SJCRH30 (cell line): ENCODE measurements around the gene PALLD. TPM values are rescaled to one million over a fixed set of nuclear protein-coding genes. Genes with fewer than 3 reads are reported as not detected.

ENCODE experiments used
- DNase-seq, 2 experiments: peaks; one replicate each; pipeline ENCODE4 v3.0.0-alpha.2; 2015 to 2020
- H3K27ac ChIP-seq: fragments of 250-450 bp; sonication (Bioruptor Pico); 2 replicates; pipeline ENCODE4 v1.5.1; 2020; ENCODE audit warnings: mild to moderate bottlenecking, moderate library complexity
- H3K27me3 ChIP-seq: fragments of 250-450 bp; sonication (Bioruptor Pico); 2 replicates; pipeline ENCODE4 v1.5.1; 2020; ENCODE audit warnings: mild to moderate bottlenecking, moderate library complexity
- H3K36me3 ChIP-seq: fragments of 250-450 bp; sonication (Bioruptor Pico); 2 replicates; pipeline ENCODE4 v1.5.1; 2020; ENCODE audit warnings: mild to moderate bottlenecking, moderate library complexity
- H3K4me1 ChIP-seq: fragments of 250-450 bp; sonication (Bioruptor Pico); 2 replicates; pipeline ENCODE4 v1.5.1; 2020; ENCODE audit warnings: mild to moderate bottlenecking, moderate library complexity
- H3K4me3 ChIP-seq: fragments of 250-450 bp; sonication (Bioruptor Pico); 2 replicates; pipeline ENCODE4 v1.5.1; 2020; ENCODE audit warnings: mild to moderate bottlenecking, moderate library complexity
- H3K9me3 ChIP-seq: fragments of 250-450 bp; sonication (Bioruptor Pico); replicated peaks from 2 replicates; pipeline ENCODE4 v1.5.1; 2020; ENCODE audit warnings: mild to moderate bottlenecking, moderate library complexity
- total RNA-seq: library from RNA; depleted of rRNA; stranded (reverse); fragments of >200 nt; shearing (Covaris generic); gene quantifications from 2 replicates; pipeline ENCODE4 v1.2.3, GENCODE V29; 2014

Gene PALLD
- total RNA-seq, 1 experiment from 2014 or later: 47.3 TPM

- Histone ChIP-seq H3K4me3 (no peak overlapping the region), H3K4me1 (no peaks in the 10 kb centered on the region), H3K27ac (no peak overlapping the region), H3K27me3 (no peaks in the 10 kb centered on the region), H3K9me3 (no peaks in the 10 kb centered on the region), H3K36me3 (peaks cover 8% of the 10 kb centered on the region; the same call in 1 of the 2 replicates)
- DNase-seq: no peak
Observed at GRCh38 chr4:168648929-168649328, 152.1 kb downstream of the PALLD start.

- H3K4me1 ChIP-seq: no peaks in the 10 kb centered on the region
- peaks cover 6% of the 10 kb centered on the region; the same call in 1 of the 2 replicates for H3K36me3 ChIP-seq
- no peak overlapping the region for H3K4me3 ChIP-seq
- no peak for DNase-seq
- no peaks in the 10 kb centered on the region for H3K9me3 ChIP-seq
- H3K27me3 ChIP-seq: no peaks in the 10 kb centered on the region
- no peak overlapping the region for H3K27ac ChIP-seq
Observed at GRCh38 chr4:168651374-168651773, 154.5 kb downstream of the PALLD start.

GRCh38 chr4:168651864-168652263 is 155.0 kb downstream of the PALLD start:
- H3K4me3 ChIP-seq: no peak overlapping the region
- no peak for DNase-seq
- no peak overlapping the region for H3K27ac ChIP-seq
- no peaks in the 10 kb centered on the region for H3K9me3 ChIP-seq
- no peaks in the 10 kb centered on the region; the same call in 1 of the 2 replicates for H3K4me1 ChIP-seq
- peaks cover 7% of the 10 kb centered on the region; the same call in 1 of the 2 replicates for H3K36me3 ChIP-seq
- no peaks in the 10 kb centered on the region for H3K27me3 ChIP-seq

DNA sequence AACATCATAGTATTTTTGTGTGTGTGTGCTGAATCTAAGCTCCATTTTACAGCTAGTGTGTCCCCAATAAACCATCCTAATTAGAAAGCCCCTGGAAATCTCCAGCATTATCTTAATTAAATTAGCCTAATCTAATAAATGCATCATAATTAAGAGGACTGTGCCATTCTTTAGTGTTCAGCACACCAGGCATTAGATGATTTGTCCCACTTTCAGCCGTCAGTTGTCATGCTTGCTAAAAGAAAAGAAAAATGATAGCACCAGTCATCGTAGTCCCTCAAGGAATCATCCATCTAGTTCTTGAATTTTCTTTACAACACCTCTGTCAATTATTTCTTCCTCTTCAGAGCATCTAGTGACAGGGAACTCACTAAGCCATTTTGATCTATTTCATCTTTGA is 155.9 kb downstream of the PALLD start:
- no peak overlapping the region for H3K4me3 ChIP-seq
- H3K36me3 ChIP-seq: peaks cover 7% of the 10 kb centered on the region; the same call in 1 of the 2 replicates
- H3K27ac ChIP-seq: no peak overlapping the region
- no peaks in the 10 kb centered on the region for H3K9me3 ChIP-seq
- no peaks in the 10 kb centered on the region for H3K27me3 ChIP-seq
- H3K4me1 ChIP-seq: no peaks in the 10 kb centered on the region; the same call in 1 of the 2 replicates
- no peak for DNase-seq

DNA sequence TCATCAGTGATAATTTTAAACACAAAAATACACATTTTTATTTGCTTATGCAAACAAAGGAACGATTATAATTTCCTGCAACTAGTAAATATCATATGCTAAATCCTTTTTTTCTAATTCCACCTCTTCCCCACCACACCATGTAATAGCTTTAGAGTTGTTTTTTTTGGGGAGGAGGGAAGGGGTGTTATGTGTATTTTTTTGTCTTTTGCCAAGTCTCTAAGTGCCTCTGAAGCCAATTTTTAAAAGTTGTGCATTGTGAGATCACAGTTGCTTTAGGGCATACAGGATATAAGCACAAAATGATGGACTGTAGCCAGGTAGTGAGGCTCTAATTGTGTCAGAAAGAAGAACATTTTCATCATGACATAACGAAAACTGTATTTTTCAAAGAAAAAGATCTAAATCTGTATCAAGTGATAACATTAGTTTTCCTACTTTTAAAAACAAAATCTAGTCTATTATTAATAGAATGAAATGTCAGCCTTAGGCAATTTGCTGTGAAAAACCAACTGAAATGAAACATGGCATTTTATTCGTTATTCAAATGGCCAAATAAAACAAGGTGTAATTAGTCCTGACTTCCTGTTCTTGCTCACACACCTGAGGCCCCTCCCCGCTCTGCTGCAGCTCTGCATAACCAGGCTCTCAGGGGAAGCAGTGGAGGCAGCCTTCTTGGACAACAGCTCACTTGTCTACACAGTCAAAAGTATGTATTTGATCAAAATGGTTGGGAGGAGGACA is 157.4 kb downstream of the PALLD start:
- no peaks in the 10 kb centered on the region for H3K27me3 ChIP-seq
- H3K4me1 ChIP-seq: peaks cover 7% of the 10 kb centered on the region
- H3K36me3 ChIP-seq: peaks cover 7% of the 10 kb centered on the region; the same call in 1 of the 2 replicates
- no peaks in the 10 kb centered on the region for H3K9me3 ChIP-seq
- H3K27ac ChIP-seq: no peak overlapping the region
- H3K4me3 ChIP-seq: no peak overlapping the region
- DNase-seq: no peak

DNA sequence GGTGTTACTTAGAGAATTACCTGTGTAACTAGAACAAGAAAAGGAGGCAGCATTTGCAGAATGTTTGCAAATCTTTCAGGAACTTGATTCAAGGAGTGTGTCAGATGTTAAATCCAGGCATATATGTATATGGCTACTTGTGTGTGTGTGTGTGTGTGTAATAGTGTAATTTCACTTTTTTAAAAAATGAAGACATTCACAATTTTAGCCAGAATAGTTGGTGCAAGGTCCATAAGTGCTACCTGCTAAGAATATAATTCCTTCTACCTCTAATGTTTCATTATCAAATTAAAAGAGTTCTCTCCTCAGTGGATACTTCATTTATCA is 158.0 kb downstream of the PALLD start:
- Histone ChIP-seq H3K9me3 (no peaks in the 10 kb centered on the region), H3K27ac (no peak overlapping the region), H3K36me3 (peaks cover 7% of the 10 kb centered on the region; the same call in 1 of the 2 replicates), H3K4me3 (no peak overlapping the region), H3K4me1 (peaks cover 13% of the 10 kb centered on the region), H3K27me3 (no peaks in the 10 kb centered on the region)
- no peak for DNase-seq

DNA sequence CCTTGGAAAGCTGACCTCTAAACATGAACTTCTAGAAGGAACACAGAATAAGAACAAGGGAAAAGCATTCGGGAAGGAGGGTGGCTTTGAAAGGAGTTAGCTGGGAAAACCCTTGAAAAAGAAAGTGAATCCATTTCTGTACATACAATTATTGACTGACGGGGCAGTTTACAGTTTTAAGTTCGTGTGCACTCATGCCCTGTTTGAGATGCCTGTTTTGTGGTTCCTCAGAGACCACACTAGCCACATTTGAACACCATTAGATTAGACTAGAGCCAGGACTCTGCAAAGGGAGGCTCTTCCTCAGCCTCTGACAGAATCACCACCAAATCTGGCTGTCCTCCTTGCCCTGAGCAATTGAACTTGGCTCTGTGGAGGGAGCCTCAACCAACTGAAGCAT is 158.3 kb downstream of the PALLD start:
- H3K36me3 ChIP-seq: peaks cover 7% of the 10 kb centered on the region; the same call in 1 of the 2 replicates
- H3K4me1 ChIP-seq: peaks cover 14% of the 10 kb centered on the region
- DNase-seq: no peak

DNA sequence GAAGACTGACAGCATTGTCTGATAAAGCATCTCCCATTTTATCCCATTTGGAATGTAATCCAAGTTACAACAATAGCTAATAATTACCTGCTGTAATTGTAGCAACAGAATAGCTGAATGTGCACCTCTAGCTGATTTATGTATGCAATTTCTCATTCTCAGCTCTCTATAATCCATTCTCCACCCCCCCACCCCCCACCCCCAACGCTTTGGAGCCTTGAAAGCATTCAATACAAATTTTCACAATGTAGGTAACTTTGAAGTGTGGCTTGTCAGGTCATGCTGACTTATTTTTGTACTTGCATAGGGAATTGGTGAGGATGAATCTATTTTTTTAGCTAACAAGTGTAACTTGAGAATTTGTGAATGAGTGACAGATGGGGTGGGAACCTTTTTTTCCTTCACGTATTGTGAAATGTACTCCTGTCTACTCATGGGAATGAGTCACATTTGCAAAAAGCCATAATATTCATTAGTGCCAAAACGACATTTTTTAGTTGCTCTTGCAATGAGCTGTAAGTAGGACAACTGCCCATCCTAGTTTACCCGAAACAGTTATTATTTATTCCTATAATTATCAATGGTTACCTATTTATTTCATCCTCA is 159.3 kb downstream of the PALLD start:
- no peak overlapping the region for H3K27ac ChIP-seq
- peaks cover 4% of the 10 kb centered on the region; the same call in 1 of the 2 replicates for H3K36me3 ChIP-seq
- H3K9me3 ChIP-seq: no peaks in the 10 kb centered on the region
- DNase-seq: no peak
- H3K4me1 ChIP-seq: peaks cover 23% of the 10 kb centered on the region
- no peaks in the 10 kb centered on the region for H3K27me3 ChIP-seq
- H3K4me3 ChIP-seq: no peak overlapping the region

More for the DNA sequence above, 158.3 kb downstream of the PALLD start:
- H3K27me3 ChIP-seq: no peaks in the 10 kb centered on the region
- no peak overlapping the region for H3K27ac ChIP-seq
- no peak overlapping the region for H3K4me3 ChIP-seq
- no peaks in the 10 kb centered on the region for H3K9me3 ChIP-seq

DNA sequence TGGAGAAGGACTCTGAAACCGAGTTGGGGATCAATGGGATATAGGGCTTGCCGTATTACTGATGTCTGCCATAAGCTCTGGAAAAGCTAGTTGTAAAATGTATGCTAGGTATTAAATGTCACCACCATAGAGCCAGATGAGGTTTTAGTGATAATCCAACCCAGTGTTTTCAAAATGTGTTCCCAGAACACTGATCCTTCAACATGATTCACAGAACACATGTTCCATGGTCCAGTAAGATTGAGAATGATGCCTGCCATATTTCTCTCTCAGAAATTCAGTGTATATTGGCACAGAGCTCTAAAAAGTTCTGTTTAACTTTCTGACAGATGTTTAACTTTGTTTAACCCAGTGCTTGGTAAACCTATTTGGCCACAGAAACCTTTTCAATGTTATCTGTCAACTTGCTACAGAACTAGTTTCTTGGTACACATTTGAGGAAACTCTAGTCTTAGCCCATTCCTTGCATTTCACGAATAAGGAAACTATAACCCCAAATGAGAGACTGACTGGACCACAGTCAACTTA is 160.2 kb downstream of the PALLD start:
- H3K27me3 ChIP-seq: no peaks in the 10 kb centered on the region
- H3K27ac ChIP-seq: no peak overlapping the region
- no peaks in the 10 kb centered on the region for H3K9me3 ChIP-seq
- DNase-seq: no peak
- H3K4me3 ChIP-seq: no peak overlapping the region
- H3K4me1 ChIP-seq: peaks cover 32% of the 10 kb centered on the region
- H3K36me3 ChIP-seq: peaks cover 3% of the 10 kb centered on the region; the same call in 1 of the 2 replicates

- no peaks in the 10 kb centered on the region for H3K9me3 ChIP-seq
- H3K36me3 ChIP-seq: 0 out of 2 replicates have a peak, but pooled peaks cover 2% of the 10 kb centered on the region
- H3K4me3 ChIP-seq: no peak overlapping the region
- no peaks in the 10 kb centered on the region for H3K27me3 ChIP-seq
- no peak for DNase-seq
- peaks cover 37% of the 10 kb centered on the region for H3K4me1 ChIP-seq
- H3K27ac ChIP-seq: no peak overlapping the region; the same call in 1 of the 2 replicates
Observed at GRCh38 chr4:168658751-168659150, 161.9 kb downstream of the PALLD start.

GRCh38 chr4:168659741-168660465 is 163.1 kb downstream of the PALLD start:
- no peaks in the 10 kb centered on the region for H3K9me3 ChIP-seq
- 0 out of 2 replicates have a peak, but pooled peaks cover 2% of the 10 kb centered on the region for H3K36me3 ChIP-seq
- H3K27me3 ChIP-seq: no peaks in the 10 kb centered on the region
- peaks cover 37% of the 10 kb centered on the region for H3K4me1 ChIP-seq
- DNase-seq: peak; percentile 40 to 75
- H3K27ac ChIP-seq: peak overlapping the region; percentile 2
- no peak overlapping the region for H3K4me3 ChIP-seq

- H3K27me3 ChIP-seq: no peaks in the 10 kb centered on the region
- H3K4me3 ChIP-seq: no peak overlapping the region
- no peak overlapping the region for H3K27ac ChIP-seq
- H3K36me3 ChIP-seq: no peaks in the 10 kb centered on the region
- no peak for DNase-seq
- H3K4me1 ChIP-seq: peaks cover 50% of the 10 kb centered on the region
- no peaks in the 10 kb centered on the region for H3K9me3 ChIP-seq
Observed at GRCh38 chr4:168662297-168662984, 165.6 kb downstream of the PALLD start.

GRCh38 chr4:168664242-168664891 is 167.5 kb downstream of the PALLD start:
- peaks cover 42% of the 10 kb centered on the region for H3K4me1 ChIP-seq

DNA sequence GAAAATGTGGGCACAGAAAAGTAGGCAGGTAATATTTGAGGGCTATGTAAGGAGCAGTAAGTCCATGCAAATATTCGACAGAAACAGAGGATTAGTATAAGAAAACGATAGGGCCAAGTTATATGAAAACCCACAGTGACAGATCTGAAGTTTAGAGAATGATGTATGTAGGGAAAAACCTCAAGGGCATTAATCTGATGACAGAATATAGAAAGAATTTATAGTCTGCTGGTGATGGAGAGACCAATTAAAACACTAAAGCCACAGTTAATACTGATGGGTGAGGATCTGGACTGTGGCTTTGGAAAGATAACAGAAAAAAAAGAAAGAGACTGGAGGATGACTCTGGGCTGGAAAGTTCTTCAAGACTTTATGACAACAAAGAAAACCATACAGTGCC is 169.7 kb downstream of the PALLD start:
- Histone ChIP-seq H3K27ac (no peak overlapping the region), H3K36me3 (peaks cover 12% of the 10 kb centered on the region), H3K27me3 (no peaks in the 10 kb centered on the region), H3K9me3 (no peaks in the 10 kb centered on the region), H3K4me1 (peaks cover 24% of the 10 kb centered on the region), H3K4me3 (no peak overlapping the region)
- DNase-seq: peak in 1 of 2 experiments; percentile 28

More at GRCh38 chr4:168664242-168664891, 167.5 kb downstream of the PALLD start:
- no peaks in the 10 kb centered on the region for H3K9me3 ChIP-seq
- no peak overlapping the region for H3K4me3 ChIP-seq
- peaks cover 5% of the 10 kb centered on the region for H3K36me3 ChIP-seq
- no peaks in the 10 kb centered on the region for H3K27me3 ChIP-seq
- no peak overlapping the region for H3K27ac ChIP-seq
- no peak for DNase-seq
